Activated CD8-positive, alpha-beta T cell treated with anti-CD3 and anti-CD28 coated beads for 36 hours (primary cell): ENCODE data around the gene DLG2. TPM values are rescaled to one million over a fixed set of nuclear protein-coding genes. Genes with fewer than 3 reads are reported as not detected.

Experiments
- ATAC-seq: fragments of 200-7000 bp; cut with Tn5 transposase; one replicate; pipeline ENCODE4 v1.10.0; 2021; ENCODE audit warnings: mild to moderate bottlenecking, moderate library complexity
- CTCF ChIA-PET: fragments of 350-600 bp; sonication (Branson Sonifier 250); formaldehyde crosslinking; loops from one replicate; lab custom pipeline; 2021; ENCODE audit warnings: antibody characterized with exemption; lab: Charles Lee
- POLR2A ChIA-PET: fragments of 350-600 bp; sonication (Branson Sonifier 250); formaldehyde crosslinking; loops from one replicate; lab custom pipeline; 2021; ENCODE audit warnings: antibody characterized with exemption; lab: Charles Lee
- DNase-seq: peaks from one replicate; pipeline ENCODE4 v3.0.0-alpha.2; 2020
- H3K27ac Mint-ChIP-seq: one replicate; pipeline ENCODE4 v1.8.0; 2021; ENCODE audit warnings: mild to moderate bottlenecking, mixed read lengths
- H3K27me3 Mint-ChIP-seq: one replicate; pipeline ENCODE4 v1.8.0; 2021; ENCODE audit warnings: mixed read lengths
- H3K36me3 Mint-ChIP-seq: one replicate; pipeline ENCODE4 v1.8.0; 2021; ENCODE audit warnings: low read depth, mixed read lengths
- H3K4me1 Mint-ChIP-seq: one replicate; pipeline ENCODE4 v1.8.0; 2021; ENCODE audit warnings: low read depth, mixed read lengths
- H3K4me3 Mint-ChIP-seq: one replicate; pipeline ENCODE4 v1.8.0; 2021; ENCODE audit warnings: mild to moderate bottlenecking, moderate library complexity, mixed read lengths
- H3K9me3 Mint-ChIP-seq: one replicate; pipeline ENCODE4 v1.8.0; 2021; ENCODE audit warnings: mixed read lengths
- intact Hi-C: fragments of 100-400 bp; cut with micrococcal nuclease; formaldehyde crosslinking; loops from one replicate; pipeline ENCODE4 v1.10.0; 2022
- total RNA-seq, 2 experiments: library from RNA; stranded (reverse); gene quantifications; one replicate each; pipeline ENCODE4 v1.2.3, GENCODE V29; 2021
- TF ChIP-seq, protein P1 (sequence below): fragments of 200-600 bp; IDR thresholded peaks from one replicate; pipeline ENCODE4 v1.8.0; 2022; ENCODE audit warnings: antibody characterized with exemption, mild to moderate bottlenecking

DLG2 gene
- total RNA-seq, 2 experiments from 2014 or later, result 2.2 to 2.6 TPM

DNA sequence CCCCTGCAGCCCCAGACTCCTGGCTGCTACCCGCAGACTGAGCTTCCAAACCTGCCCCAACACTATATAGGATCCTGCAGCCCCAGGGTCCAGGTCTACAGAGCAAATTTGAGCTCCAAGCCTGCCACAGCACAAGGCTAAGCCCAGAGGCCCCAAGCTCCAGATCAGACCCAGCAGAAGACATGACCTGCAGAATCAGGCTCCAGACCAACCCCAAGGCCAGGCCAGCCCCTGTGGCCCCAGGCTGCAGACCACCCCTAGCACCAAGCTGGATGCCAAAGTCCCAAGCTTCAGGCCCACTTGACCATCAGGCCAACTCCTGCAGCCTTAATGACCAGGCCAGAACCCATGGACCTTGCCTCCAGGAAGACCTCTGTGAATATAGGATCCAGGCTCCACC lies 145.3 kb downstream of the DLG2 start:
- no peak overlapping the region for H3K4me3 Mint-ChIP-seq
- TF ChIP-seq, protein P1, sequence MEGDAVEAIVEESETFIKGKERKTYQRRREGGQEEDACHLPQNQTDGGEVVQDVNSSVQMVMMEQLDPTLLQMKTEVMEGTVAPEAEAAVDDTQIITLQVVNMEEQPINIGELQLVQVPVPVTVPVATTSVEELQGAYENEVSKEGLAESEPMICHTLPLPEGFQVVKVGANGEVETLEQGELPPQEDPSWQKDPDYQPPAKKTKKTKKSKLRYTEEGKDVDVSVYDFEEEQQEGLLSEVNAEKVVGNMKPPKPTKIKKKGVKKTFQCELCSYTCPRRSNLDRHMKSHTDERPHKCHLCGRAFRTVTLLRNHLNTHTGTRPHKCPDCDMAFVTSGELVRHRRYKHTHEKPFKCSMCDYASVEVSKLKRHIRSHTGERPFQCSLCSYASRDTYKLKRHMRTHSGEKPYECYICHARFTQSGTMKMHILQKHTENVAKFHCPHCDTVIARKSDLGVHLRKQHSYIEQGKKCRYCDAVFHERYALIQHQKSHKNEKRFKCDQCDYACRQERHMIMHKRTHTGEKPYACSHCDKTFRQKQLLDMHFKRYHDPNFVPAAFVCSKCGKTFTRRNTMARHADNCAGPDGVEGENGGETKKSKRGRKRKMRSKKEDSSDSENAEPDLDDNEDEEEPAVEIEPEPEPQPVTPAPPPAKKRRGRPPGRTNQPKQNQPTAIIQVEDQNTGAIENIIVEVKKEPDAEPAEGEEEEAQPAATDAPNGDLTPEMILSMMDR, result no peak
- POLR2A ChIA-PET, result interaction anchor here (0.6 kb wide), 1 partner anchor 281 kb away, joined by 3 read pairs; no protein-coding TSS in a partner anchor
- no peak for DNase-seq
- ATAC-seq, result no peak
- H3K9me3 Mint-ChIP-seq, result peaks cover 14% of the 10 kb centered on the region
- H3K27me3 Mint-ChIP-seq, result no peaks in the 10 kb centered on the region
- intact Hi-C loops, result no loop called here
- H3K36me3 Mint-ChIP-seq, result peaks cover 2% of the 10 kb centered on the region
- CTCF ChIA-PET, result no interaction called here
- H3K27ac Mint-ChIP-seq, result no peak overlapping the region
- no peaks in the 10 kb centered on the region for H3K4me1 Mint-ChIP-seq

DNA sequence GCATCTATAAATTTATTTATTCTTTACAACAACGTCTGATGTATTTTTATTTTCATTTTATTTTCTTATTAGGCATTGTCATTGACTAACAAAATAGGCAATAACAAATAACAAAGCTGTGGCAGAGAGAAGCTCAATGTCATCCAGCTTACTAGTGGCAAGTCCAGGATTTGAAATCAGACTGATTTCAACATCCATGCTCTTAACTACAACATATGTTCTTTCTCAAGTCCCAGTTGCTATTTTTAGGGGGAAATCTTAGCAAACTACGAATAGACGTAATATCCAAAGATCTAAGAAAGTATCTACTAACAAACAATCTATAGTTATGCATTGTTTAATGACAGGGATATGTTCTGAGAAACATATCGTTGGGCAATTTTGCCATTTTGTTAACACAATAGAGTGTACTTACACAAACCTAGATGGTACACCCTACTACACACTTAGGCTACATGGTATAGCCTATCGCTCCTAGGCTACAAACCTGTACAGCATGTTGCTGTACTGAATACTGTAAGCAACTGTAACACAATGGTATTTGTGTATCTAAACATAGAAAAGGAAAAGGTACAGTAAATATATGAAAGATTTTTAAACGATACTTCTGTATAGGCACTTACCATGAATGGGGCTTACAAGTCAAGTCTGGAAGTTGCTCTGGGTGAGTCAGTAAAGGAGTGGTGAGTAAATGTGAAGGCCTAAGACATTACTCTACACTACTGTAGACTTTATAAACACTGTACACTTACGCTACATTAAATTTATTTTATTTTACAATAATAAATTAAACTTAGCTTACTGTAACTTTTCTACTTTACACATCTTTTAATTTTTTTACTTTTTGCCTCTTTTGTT lies 151.3 kb downstream of the DLG2 start:
- intact Hi-C loops, result no loop called here
- no peak overlapping the region for H3K4me3 Mint-ChIP-seq
- peaks cover 12% of the 10 kb centered on the region for H3K9me3 Mint-ChIP-seq
- ATAC-seq, result no peak
- ChIA-PET POLR2A (no interaction called here), CTCF (no interaction called here)
- no peak overlapping the region for H3K27ac Mint-ChIP-seq
- H3K4me1 Mint-ChIP-seq, result no peaks in the 10 kb centered on the region
- H3K27me3 Mint-ChIP-seq, result no peaks in the 10 kb centered on the region
- DNase-seq, result no peak
- no peaks in the 10 kb centered on the region for H3K36me3 Mint-ChIP-seq
- TF ChIP-seq, protein P1, result no peak

DNA sequence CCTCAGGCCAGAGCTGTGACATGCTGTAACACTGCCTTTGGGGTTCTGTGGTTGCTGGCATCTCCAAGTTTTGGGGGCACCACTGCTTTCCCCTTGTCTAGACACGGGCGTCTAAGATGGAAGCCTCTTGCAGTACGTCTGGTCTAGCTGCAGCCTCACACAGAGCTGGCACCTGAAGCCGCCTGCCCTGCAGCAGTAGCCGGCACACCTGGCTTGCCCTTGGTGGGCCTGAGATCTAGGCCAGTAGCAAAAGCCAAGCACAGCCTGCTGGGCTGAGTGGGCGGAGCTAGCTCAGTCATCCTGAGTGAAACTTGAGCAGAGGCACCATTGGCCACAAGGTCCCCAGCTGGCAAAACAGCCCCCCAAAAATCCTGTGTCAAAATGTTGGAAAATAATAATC lies 154.2 kb downstream of the DLG2 start:
- ATAC-seq (no peak), DNase-seq (no peak)
- H3K27ac Mint-ChIP-seq, result no peak overlapping the region
- no peak overlapping the region for H3K4me3 Mint-ChIP-seq
- no peaks in the 10 kb centered on the region for H3K27me3 Mint-ChIP-seq
- CTCF ChIA-PET, result no interaction called here
- POLR2A ChIA-PET, result no interaction called here
- H3K36me3 Mint-ChIP-seq, result no peaks in the 10 kb centered on the region
- H3K9me3 Mint-ChIP-seq, result peaks cover 27% of the 10 kb centered on the region
- H3K4me1 Mint-ChIP-seq, result no peaks in the 10 kb centered on the region
- TF ChIP-seq, protein P1, result no peak
- intact Hi-C loops, result no loop called here

DNA sequence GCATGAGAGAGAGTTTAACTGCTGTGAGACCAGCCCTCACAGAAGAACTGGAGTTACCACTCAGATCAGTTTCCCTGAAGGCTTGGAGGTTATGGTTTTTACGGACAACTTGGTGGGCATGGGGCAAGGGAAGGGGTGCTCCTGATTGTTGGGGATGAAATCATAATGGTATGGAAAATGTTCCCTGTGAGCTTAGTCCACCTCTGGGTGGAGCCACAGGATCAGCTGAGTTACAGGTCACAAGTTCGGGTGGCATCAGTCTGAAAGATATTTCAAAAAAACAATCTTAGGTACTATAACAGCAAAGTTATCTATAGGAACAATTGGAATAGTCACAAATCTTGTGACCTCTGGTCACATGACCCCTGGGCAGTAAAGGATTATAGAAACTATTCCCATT lies 162.9 kb downstream of the DLG2 start:
- intact Hi-C loops, result no loop called here
- CTCF ChIA-PET, result no interaction called here
- DNase-seq (no peak), ATAC-seq (no peak)
- TF ChIP-seq, protein P1, result no peak
- Mint-ChIP-seq H3K9me3 (peaks cover 36% of the 10 kb centered on the region), H3K4me3 (no peak overlapping the region), H3K27ac (no peak overlapping the region), H3K27me3 (no peaks in the 10 kb centered on the region), H3K36me3 (no peaks in the 10 kb centered on the region), H3K4me1 (no peaks in the 10 kb centered on the region)
- POLR2A ChIA-PET, result no interaction called here

DNA sequence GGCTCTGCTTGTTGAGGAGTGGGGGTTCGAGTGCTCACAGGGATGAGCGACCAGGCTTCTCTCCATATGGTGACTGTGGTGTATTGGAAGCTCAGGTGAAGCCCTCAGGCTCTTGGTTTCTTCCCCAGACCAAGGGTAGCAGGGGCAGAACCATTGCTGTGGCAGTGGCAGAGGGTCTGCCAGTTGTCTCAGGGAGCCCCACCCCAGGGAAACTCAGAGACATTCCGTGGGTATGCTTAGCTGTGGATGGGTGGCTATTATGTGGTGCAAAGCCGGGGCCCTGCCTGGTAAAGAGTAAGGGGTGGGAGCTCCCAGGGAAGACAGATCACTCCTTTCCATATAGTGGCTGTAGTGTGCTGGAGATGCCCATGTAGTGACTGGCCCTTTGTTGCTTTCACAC lies 167.8 kb downstream of the DLG2 start:
- H3K9me3 Mint-ChIP-seq, result peaks cover 43% of the 10 kb centered on the region
- POLR2A ChIA-PET, result no interaction called here

More for the DNA sequence above, 167.8 kb downstream of the DLG2 start:
- Mint-ChIP-seq H3K27me3 (no peaks in the 10 kb centered on the region), H3K36me3 (no peaks in the 10 kb centered on the region), H3K4me1 (no peaks in the 10 kb centered on the region), H3K4me3 (no peak overlapping the region), H3K27ac (no peak overlapping the region)
- CTCF ChIA-PET, result no interaction called here
- TF ChIP-seq, protein P1, result no peak
- intact Hi-C loops, result no loop called here
- ATAC-seq (no peak), DNase-seq (no peak)
